HepG2 (cell line): ENCODE results near the gene MMP25. TPM values are rescaled to one million over a fixed set of nuclear protein-coding genes. Genes with fewer than 3 reads are reported as not detected.

Source experiments
- BHLHE40 ChIP-seq: IDR thresholded peaks from 2 replicates; pipeline ENCODE4 v1.6.1; 2011; ENCODE audit warnings: low read length, improper control_type of control experiment
- ESRRA ChIP-seq: sonication (generic); formaldehyde crosslinking; IDR thresholded peaks from 2 replicates; pipeline ENCODE4 v1.5.1; 2020; ENCODE audit warnings: mild to moderate bottlenecking, low read depth, missing genetic modification reagents
- ETV5 ChIP-seq: IDR thresholded peaks from 2 replicates; pipeline ENCODE4 v1.6.1; 2018; ENCODE audit warnings: missing biosample characterization, missing genetic modification reagents, inconsistent platforms, borderline replicate concordance
- NRL ChIP-seq: sonication (generic); formaldehyde crosslinking; IDR thresholded peaks from 2 replicates; pipeline ENCODE4 v1.5.0; 2020; ENCODE audit warnings: missing genetic modification reagents, mild to moderate bottlenecking, moderate library complexity, borderline replicate concordance
- RBAK ChIP-seq: sonication (generic); formaldehyde crosslinking; IDR thresholded peaks from 2 replicates; pipeline ENCODE4 v1.5.1; 2020; ENCODE audit warnings: mild to moderate bottlenecking, missing genetic modification reagents
- ZFYVE20 ChIP-seq: sonication (generic); formaldehyde crosslinking; IDR thresholded peaks from 2 replicates; pipeline ENCODE4 v1.8.0; 2023; ENCODE audit warnings: low read depth, mild to moderate bottlenecking, moderate library complexity, missing genetic modification reagents, borderline replicate concordance
- ZNF136 ChIP-seq: sonication (generic); formaldehyde crosslinking; IDR thresholded peaks from 2 replicates; pipeline ENCODE4 v1.8.1; 2022; ENCODE audit warnings: low read depth, mild to moderate bottlenecking, moderate library complexity, missing genetic modification reagents
- ZNF615 ChIP-seq: sonication (generic); formaldehyde crosslinking; IDR thresholded peaks from 2 replicates; pipeline ENCODE4 v1.5.0; 2020; ENCODE audit warnings: mild to moderate bottlenecking, missing genetic modification reagents, borderline replicate concordance
- ZNF777 ChIP-seq: sonication (generic); formaldehyde crosslinking; IDR thresholded peaks from 2 replicates; pipeline ENCODE4 v1.4.0; 2020; ENCODE audit warnings: missing genetic modification reagents
- ZSCAN9 ChIP-seq: IDR thresholded peaks from 2 replicates; pipeline ENCODE4 v1.6.1; 2016; ENCODE audit warnings: borderline replicate concordance
- polyA plus RNA-seq, 8 experiments: library from polyadenylated mRNA; depleted of rRNA in 3 of 8; stranded (reverse) in 7 of 8; unstranded in 1 of 8; fragments of >200 nt; fragmentation: Illumina TruSeq in 4 of 8; extraction: Trizol in 4 of 8; gene quantifications; 2 replicates each; pipeline versions ENCODE4 v1.2.1 to v1.2.3, GENCODE V29; 2011 to 2016; ENCODE audit warnings: low read depth in 4 of 8, missing spikeins in 1 of 8, mixed read lengths in 1 of 8; ENCODE audit not compliant: insufficient read depth in 1 of 8
- total RNA-seq, 5 experiments: library from RNA; depleted of rRNA; stranded (reverse); fragments of >200 nt; fragmentation: Illumina TruSeq; extraction: Trizol; gene quantifications; 2 replicates each; pipeline ENCODE4 v1.2.3, GENCODE V29; 2016; ENCODE audit warnings: low read depth in 1 of 5
- TF ChIP-seq, protein P1 (sequence below): sonication (generic); formaldehyde crosslinking; IDR thresholded peaks from 2 replicates; pipeline ENCODE4; 2020; ENCODE audit warnings: missing genetic modification reagents, mild to moderate bottlenecking, borderline replicate concordance
- TF ChIP-seq, protein P2 (sequence below): sonication (generic); formaldehyde crosslinking; IDR thresholded peaks from 2 replicates; pipeline ENCODE4 v1.5.1; 2020; ENCODE audit warnings: mild to moderate bottlenecking, missing genetic modification reagents, borderline replicate concordance
- TF ChIP-seq, protein P3 (sequence below): sonication (generic); formaldehyde crosslinking; conservative IDR thresholded peaks from 2 replicates; pipeline ENCODE4 v1.8.0; 2022; ENCODE audit warnings: low read depth, missing genetic modification reagents
- TF ChIP-seq, protein P4 (sequence below): fragments of 450-650 bp; IDR thresholded peaks from 2 replicates; pipeline ENCODE4 v1.6.1; 2016

The MMP25 gene
- total and polyA plus RNA-seq, 2 of the 13 experiments (the other 11 are each of a cell fraction or from before 2014, with no cell fraction given), result 0.04 to 0.08 TPM

DNA sequence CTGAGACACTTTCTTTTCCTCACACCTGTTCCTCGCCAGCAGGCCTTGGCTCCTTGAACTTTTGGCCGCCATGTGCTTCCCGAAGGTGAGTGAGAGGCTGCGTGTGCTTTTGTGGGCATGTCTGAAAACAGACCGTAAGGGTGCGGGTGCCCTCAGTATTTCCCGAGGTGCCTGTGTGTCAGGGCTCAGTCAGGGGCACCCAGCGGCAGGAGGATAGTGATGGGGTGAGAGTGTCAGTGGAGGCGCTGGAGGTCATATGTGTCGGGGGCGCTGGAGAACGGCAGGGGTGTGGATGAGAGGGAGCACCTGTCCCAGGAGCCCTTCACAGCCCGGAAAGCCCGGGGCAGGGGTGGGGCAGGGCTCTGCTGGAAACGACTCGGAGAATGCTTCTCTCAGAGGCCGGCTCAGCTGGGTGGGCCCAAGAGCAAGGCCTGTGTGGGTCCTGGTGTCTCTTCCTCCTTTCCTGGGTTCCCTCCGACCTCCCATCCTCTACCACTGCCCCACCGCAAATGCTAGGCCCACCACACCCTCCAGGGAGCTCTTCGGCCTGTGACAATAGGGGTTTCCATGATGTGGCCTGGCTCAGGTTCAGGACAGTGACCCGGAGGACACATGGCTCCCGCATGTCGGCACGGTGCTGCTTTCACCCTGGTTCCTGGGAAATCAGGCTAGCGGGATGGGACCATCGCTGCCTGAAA is 19.5 kb downstream of the MMP25 start (continued):
- TF ChIP-seq ZFYVE20 (no peak), RBAK (no peak), ETV5 (CRISPR knock-in tag) (no peak), BHLHE40 (no peak), ZNF136 (CRISPR knock-in tag) (no peak), ESRRA (CRISPR knock-in tag) (no peak), NRL (CRISPR knock-in tag) (peak; percentile 26; the same call in 1 of the 2 replicates), ZNF777 (CRISPR knock-in tag) (no peak; the same call in 1 of the 2 replicates), ZNF615 (CRISPR knock-in tag) (no peak), ZSCAN9 (no peak)
- TF ChIP-seq, protein P1, sequence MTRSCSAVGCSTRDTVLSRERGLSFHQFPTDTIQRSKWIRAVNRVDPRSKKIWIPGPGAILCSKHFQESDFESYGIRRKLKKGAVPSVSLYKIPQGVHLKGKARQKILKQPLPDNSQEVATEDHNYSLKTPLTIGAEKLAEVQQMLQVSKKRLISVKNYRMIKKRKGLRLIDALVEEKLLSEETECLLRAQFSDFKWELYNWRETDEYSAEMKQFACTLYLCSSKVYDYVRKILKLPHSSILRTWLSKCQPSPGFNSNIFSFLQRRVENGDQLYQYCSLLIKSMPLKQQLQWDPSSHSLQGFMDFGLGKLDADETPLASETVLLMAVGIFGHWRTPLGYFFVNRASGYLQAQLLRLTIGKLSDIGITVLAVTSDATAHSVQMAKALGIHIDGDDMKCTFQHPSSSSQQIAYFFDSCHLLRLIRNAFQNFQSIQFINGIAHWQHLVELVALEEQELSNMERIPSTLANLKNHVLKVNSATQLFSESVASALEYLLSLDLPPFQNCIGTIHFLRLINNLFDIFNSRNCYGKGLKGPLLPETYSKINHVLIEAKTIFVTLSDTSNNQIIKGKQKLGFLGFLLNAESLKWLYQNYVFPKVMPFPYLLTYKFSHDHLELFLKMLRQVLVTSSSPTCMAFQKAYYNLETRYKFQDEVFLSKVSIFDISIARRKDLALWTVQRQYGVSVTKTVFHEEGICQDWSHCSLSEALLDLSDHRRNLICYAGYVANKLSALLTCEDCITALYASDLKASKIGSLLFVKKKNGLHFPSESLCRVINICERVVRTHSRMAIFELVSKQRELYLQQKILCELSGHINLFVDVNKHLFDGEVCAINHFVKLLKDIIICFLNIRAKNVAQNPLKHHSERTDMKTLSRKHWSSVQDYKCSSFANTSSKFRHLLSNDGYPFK (CRISPR knock-in tag), result no peak
- TF ChIP-seq, protein P2, sequence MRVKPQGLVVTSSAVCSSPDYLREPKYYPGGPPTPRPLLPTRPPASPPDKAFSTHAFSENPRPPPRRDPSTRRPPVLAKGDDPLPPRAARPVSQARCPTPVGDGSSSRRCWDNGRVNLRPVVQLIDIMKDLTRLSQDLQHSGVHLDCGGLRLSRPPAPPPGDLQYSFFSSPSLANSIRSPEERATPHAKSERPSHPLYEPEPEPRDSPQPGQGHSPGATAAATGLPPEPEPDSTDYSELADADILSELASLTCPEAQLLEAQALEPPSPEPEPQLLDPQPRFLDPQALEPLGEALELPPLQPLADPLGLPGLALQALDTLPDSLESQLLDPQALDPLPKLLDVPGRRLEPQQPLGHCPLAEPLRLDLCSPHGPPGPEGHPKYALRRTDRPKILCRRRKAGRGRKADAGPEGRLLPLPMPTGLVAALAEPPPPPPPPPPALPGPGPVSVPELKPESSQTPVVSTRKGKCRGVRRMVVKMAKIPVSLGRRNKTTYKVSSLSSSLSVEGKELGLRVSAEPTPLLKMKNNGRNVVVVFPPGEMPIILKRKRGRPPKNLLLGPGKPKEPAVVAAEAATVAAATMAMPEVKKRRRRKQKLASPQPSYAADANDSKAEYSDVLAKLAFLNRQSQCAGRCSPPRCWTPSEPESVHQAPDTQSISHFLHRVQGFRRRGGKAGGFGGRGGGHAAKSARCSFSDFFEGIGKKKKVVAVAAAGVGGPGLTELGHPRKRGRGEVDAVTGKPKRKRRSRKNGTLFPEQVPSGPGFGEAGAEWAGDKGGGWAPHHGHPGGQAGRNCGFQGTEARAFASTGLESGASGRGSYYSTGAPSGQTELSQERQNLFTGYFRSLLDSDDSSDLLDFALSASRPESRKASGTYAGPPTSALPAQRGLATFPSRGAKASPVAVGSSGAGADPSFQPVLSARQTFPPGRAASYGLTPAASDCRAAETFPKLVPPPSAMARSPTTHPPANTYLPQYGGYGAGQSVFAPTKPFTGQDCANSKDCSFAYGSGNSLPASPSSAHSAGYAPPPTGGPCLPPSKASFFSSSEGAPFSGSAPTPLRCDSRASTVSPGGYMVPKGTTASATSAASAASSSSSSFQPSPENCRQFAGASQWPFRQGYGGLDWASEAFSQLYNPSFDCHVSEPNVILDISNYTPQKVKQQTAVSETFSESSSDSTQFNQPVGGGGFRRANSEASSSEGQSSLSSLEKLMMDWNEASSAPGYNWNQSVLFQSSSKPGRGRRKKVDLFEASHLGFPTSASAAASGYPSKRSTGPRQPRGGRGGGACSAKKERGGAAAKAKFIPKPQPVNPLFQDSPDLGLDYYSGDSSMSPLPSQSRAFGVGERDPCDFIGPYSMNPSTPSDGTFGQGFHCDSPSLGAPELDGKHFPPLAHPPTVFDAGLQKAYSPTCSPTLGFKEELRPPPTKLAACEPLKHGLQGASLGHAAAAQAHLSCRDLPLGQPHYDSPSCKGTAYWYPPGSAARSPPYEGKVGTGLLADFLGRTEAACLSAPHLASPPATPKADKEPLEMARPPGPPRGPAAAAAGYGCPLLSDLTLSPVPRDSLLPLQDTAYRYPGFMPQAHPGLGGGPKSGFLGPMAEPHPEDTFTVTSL (CRISPR knock-in tag), result no peak
- TF ChIP-seq, protein P3, sequence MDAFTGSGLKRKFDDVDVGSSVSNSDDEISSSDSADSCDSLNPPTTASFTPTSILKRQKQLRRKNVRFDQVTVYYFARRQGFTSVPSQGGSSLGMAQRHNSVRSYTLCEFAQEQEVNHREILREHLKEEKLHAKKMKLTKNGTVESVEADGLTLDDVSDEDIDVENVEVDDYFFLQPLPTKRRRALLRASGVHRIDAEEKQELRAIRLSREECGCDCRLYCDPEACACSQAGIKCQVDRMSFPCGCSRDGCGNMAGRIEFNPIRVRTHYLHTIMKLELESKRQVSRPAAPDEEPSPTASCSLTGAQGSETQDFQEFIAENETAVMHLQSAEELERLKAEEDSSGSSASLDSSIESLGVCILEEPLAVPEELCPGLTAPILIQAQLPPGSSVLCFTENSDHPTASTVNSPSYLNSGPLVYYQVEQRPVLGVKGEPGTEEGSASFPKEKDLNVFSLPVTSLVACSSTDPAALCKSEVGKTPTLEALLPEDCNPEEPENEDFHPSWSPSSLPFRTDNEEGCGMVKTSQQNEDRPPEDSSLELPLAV (CRISPR knock-in tag), result no peak
- TF ChIP-seq, protein P4, sequence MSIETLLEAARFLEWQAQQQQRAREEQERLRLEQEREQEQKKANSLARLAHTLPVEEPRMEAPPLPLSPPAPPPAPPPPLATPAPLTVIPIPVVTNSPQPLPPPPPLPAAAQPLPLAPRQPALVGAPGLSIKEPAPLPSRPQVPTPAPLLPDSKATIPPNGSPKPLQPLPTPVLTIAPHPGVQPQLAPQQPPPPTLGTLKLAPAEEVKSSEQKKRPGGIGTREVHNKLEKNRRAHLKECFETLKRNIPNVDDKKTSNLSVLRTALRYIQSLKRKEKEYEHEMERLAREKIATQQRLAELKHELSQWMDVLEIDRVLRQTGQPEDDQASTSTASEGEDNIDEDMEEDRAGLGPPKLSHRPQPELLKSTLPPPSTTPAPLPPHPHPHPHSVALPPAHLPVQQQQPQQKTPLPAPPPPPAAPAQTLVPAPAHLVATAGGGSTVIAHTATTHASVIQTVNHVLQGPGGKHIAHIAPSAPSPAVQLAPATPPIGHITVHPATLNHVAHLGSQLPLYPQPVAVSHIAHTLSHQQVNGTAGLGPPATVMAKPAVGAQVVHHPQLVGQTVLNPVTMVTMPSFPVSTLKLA, result 0 out of 2 replicates have a peak, but pooled peaks have one; percentile 22
